ENCODE results near the gene IMMP2L.
"Not testable (repeated sequence)": the region's sequence is repeated elsewhere in the genome, so short reads cannot be mapped to it uniquely, and the experiment has no call there.

The IMMP2L gene

GRCh38 chr7:111561904-111562732 is at the start of gene IMMP2L:
Gene IMMP2L, minus strand, starts transcription at chr7:111562492.
- peak; percentile 78 to 95 for DNase-seq

GRCh38 chr7:111609483-111610254 is 47.4 kb upstream of the IMMP2L start:
- DNase-seq, result not testable (repeated sequence)

GRCh38 chr7:111607621-111608020 is 45.3 kb upstream of the IMMP2L start:
- DNase-seq, result no peak

GRCh38 chr7:111605246-111605645 is 43.0 kb upstream of the IMMP2L start:
- no peak for DNase-seq

GRCh38 chr7:111600091-111600490 is 37.8 kb upstream of the IMMP2L start:
- no peak for DNase-seq

GRCh38 chr7:111595780-111596179 is 33.5 kb upstream of the IMMP2L start:
- no peak for DNase-seq

- DNase-seq, result no peak
Measured at GRCh38 chr7:111594602-111595001, 32.3 kb upstream of the IMMP2L start.

GRCh38 chr7:111593343-111593742 is 31.1 kb upstream of the IMMP2L start:
- DNase-seq, result peak; percentile 52 to 54

- DNase-seq, result no peak
Measured at GRCh38 chr7:111588065-111588433, 25.8 kb upstream of the IMMP2L start.

GRCh38 chr7:111587410-111588064 is 25.2 kb upstream of the IMMP2L start:
- no peak for DNase-seq

GRCh38 chr7:111586711-111587409 is 24.6 kb upstream of the IMMP2L start:
- DNase-seq, result no peak

GRCh38 chr7:111581784-111582488 is 19.6 kb upstream of the IMMP2L start:
- DNase-seq, result not testable (repeated sequence)

- DNase-seq, result not testable (repeated sequence)
Measured at GRCh38 chr7:111581207-111581606, 18.9 kb upstream of the IMMP2L start.

GRCh38 chr7:111578754-111579153 is 16.5 kb upstream of the IMMP2L start:
- DNase-seq, result no peak

GRCh38 chr7:111571720-111572119 is 9.4 kb upstream of the IMMP2L start:
- DNase-seq, result no peak

GRCh38 chr7:111568870-111569462 is 6.7 kb upstream of the IMMP2L start:
- DNase-seq, result no peak

GRCh38 chr7:111568419-111568818 is 6.1 kb upstream of the IMMP2L start:
- no peak for DNase-seq

GRCh38 chr7:111564078-111564477 is 1.8 kb upstream of the IMMP2L start:
- no peak for DNase-seq

GRCh38 chr7:111561654-111561903 is 713 bp downstream of the IMMP2L start:
- no peak for DNase-seq

GRCh38 chr7:111560773-111561653 is 1.3 kb downstream of the IMMP2L start:
- no peak for DNase-seq

- no peak for DNase-seq
Measured at GRCh38 chr7:111558991-111559390, 3.3 kb downstream of the IMMP2L start.
